ENCODE data around the gene RBPJL.

The RBPJL gene

DNA sequence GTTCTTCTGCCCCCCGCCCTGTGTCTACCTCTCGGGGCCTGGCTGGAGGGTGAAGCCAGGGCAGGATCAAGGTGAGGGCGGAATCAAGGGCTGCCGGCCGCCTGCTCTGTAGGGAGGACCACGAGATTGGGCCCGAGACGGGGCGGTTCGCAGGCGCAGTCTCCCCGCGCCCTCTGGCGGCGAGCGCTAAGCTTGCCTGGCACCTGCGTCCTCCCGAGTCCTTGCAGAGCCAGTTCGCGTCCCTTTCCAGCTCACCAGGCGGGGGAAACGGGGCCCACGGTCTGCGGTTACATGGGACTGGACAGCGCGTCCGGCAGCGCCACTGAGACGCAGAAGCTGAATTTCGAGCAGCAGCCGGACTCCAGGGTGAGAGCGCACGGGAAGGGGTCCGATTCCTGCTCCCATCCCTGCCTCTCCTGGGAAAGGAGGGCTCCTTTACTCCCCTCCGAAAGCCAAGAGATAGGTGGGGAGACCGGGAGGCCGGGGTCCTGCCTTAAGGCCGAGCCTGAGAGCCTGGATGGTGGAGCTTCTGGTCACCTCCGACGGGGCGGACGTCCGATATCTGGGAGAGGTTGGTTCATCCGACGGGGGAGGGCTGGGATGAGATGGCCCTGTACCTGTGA is 5.1 kb downstream of the RBPJL start:
- Histone ChIP-seq H3K9me3 (ENCODE audit: insufficient read depth, low read length) (no peaks in the 10 kb centered on the region), H3K27me3 (ENCODE audit: low read length) (no peaks in the 10 kb centered on the region), H3K36me3 (ENCODE audit: low read length) (no peaks in the 10 kb centered on the region), H2AFZ (ENCODE audit: low read depth, low read length, severe bottlenecking) (no peak overlapping the region), H4K20me1 (ENCODE audit: low read depth, low read length) (no peaks in the 10 kb centered on the region), H3K9me2 (replicated peaks; ENCODE audit: insufficient read depth, low read length) (no peaks in the 10 kb centered on the region), H3K27ac (ENCODE audit: low read depth, low read length) (no peak overlapping the region), H3K9ac (ENCODE audit: low read length) (no peak overlapping the region), H3K4me3 (ENCODE audit: insufficient read depth, low read length, poor library complexity, severe bottlenecking) (no peak overlapping the region), H3K4me2 (ENCODE audit: low read depth, low read length, poor library complexity, severe bottlenecking) (no peak overlapping the region), H3K79me2 (ENCODE audit: insufficient read depth, low read length) (no peaks in the 10 kb centered on the region), H3F3A (ENCODE audit: insufficient read depth) (no peaks in the 10 kb centered on the region)
- TF ChIP-seq, protein P1, sequence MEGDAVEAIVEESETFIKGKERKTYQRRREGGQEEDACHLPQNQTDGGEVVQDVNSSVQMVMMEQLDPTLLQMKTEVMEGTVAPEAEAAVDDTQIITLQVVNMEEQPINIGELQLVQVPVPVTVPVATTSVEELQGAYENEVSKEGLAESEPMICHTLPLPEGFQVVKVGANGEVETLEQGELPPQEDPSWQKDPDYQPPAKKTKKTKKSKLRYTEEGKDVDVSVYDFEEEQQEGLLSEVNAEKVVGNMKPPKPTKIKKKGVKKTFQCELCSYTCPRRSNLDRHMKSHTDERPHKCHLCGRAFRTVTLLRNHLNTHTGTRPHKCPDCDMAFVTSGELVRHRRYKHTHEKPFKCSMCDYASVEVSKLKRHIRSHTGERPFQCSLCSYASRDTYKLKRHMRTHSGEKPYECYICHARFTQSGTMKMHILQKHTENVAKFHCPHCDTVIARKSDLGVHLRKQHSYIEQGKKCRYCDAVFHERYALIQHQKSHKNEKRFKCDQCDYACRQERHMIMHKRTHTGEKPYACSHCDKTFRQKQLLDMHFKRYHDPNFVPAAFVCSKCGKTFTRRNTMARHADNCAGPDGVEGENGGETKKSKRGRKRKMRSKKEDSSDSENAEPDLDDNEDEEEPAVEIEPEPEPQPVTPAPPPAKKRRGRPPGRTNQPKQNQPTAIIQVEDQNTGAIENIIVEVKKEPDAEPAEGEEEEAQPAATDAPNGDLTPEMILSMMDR (IDR thresholded peaks at IDR 0.05; ENCODE audit: insufficient read depth, low read length, poor library complexity, severe bottlenecking): peak; percentile 73
- no peak for TF ChIP-seq EZH2phosphoT487 (conservative IDR thresholded peaks at IDR 0.05; ENCODE audit: low read length)

GRCh38 chr20:45312241-45312640 is 5.6 kb downstream of the RBPJL start:
- no peaks in the 10 kb centered on the region for H3K79me2 ChIP-seq (ENCODE audit: insufficient read depth, low read length)
- no peak overlapping the region for H3K4me3 ChIP-seq (ENCODE audit: insufficient read depth, low read length, poor library complexity, severe bottlenecking)
- H3K36me3 ChIP-seq (ENCODE audit: low read length): no peaks in the 10 kb centered on the region
- H3K27me3 ChIP-seq (ENCODE audit: low read length): no peaks in the 10 kb centered on the region
- TF ChIP-seq, protein P1 (IDR thresholded peaks at IDR 0.05; ENCODE audit: insufficient read depth, low read length, poor library complexity, severe bottlenecking): no peak
- no peak for TF ChIP-seq EZH2phosphoT487 (conservative IDR thresholded peaks at IDR 0.05; ENCODE audit: low read length)
- H3K9ac ChIP-seq (ENCODE audit: low read length): no peak overlapping the region
- no peaks in the 10 kb centered on the region for H4K20me1 ChIP-seq (ENCODE audit: low read depth, low read length)
- H3K9me2 ChIP-seq (replicated peaks; ENCODE audit: insufficient read depth, low read length): no peaks in the 10 kb centered on the region
- H3K27ac ChIP-seq (ENCODE audit: low read depth, low read length): no peak overlapping the region
- H3K9me3 ChIP-seq (ENCODE audit: insufficient read depth, low read length): no peaks in the 10 kb centered on the region
- H3K4me2 ChIP-seq (ENCODE audit: low read depth, low read length, poor library complexity, severe bottlenecking): no peak overlapping the region
- no peaks in the 10 kb centered on the region for H3F3A ChIP-seq (ENCODE audit: insufficient read depth)
- no peak overlapping the region for H2AFZ ChIP-seq (ENCODE audit: low read depth, low read length, severe bottlenecking)

GRCh38 chr20:45313065-45313695 is 6.5 kb downstream of the RBPJL start:
- Histone ChIP-seq H3F3A (ENCODE audit: insufficient read depth) (no peaks in the 10 kb centered on the region), H2AFZ (ENCODE audit: low read depth, low read length, severe bottlenecking) (no peak overlapping the region), H3K9ac (ENCODE audit: low read length) (no peak overlapping the region), H3K79me2 (ENCODE audit: insufficient read depth, low read length) (no peaks in the 10 kb centered on the region), H3K27me3 (ENCODE audit: low read length) (no peaks in the 10 kb centered on the region), H3K9me2 (replicated peaks; ENCODE audit: insufficient read depth, low read length) (no peaks in the 10 kb centered on the region), H3K36me3 (ENCODE audit: low read length) (no peaks in the 10 kb centered on the region), H4K20me1 (ENCODE audit: low read depth, low read length) (no peaks in the 10 kb centered on the region), H3K9me3 (ENCODE audit: insufficient read depth, low read length) (no peaks in the 10 kb centered on the region), H3K4me3 (ENCODE audit: insufficient read depth, low read length, poor library complexity, severe bottlenecking) (no peak overlapping the region), H3K4me2 (ENCODE audit: low read depth, low read length, poor library complexity, severe bottlenecking) (no peak overlapping the region), H3K27ac (ENCODE audit: low read depth, low read length) (no peak overlapping the region)
- TF ChIP-seq, protein P1 (IDR thresholded peaks at IDR 0.05; ENCODE audit: insufficient read depth, low read length, poor library complexity, severe bottlenecking): no peak
- TF ChIP-seq EZH2phosphoT487 (conservative IDR thresholded peaks at IDR 0.05; ENCODE audit: low read length): no peak
